ENCODE results near the gene NR3C2. TPM values are rescaled to one million over a fixed set of nuclear protein-coding genes. Genes with fewer than 3 reads are reported as not detected.

Gene NR3C2
- polyA plus RNA-seq, 3 donors, result 0.09 to 0.27 (median 0.20) TPM

DNA sequence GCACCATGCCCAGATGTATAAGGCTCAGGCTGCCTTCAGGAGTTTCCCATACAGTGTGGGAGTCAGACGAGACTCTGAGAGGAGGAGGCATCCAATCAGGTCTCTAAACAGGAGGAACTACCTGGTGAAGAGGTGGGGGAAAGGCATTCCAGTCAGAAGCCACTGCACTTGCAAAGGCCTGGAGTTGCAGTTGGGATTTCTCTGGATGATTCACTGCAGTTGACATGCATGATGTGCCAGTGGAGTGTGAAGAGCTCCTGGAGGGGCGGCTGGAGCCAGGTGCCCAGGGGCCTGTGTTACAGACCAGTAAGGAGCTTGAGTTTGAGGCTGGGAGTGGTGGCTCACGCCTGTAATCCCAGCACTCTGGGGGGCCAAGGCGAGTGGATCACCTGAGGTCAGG is 371.2 kb downstream of the NR3C2 start:
- Mint-ChIP-seq H3K27me3 (ENCODE audit: low read depth in 3 of 3) (peaks cover 0 to 2% (median 0%) of the 10 kb centered on the region in 3 donors), H3K27ac (no peak overlapping the region), H3K9me3 (peaks cover 7 to 16% (median 10%) of the 10 kb centered on the region in 7 donors), H3K4me3 (no peak overlapping the region), H3K4me1 (no peaks in the 10 kb centered on the region), H3K36me3 (peaks cover 16 to 31% of the 10 kb centered on the region in 2 donors)
- WGBS (ENCODE audit: insufficient coverage), result 91% methylated on average over 3 of the region's 4 CpGs
- Histone ChIP-seq H4K20me1 (ENCODE audit: insufficient read depth, low read length) (no peaks in the 10 kb centered on the region), H3K4me2 (replicated peaks; ENCODE audit: extremely low read depth, low read length, poor library complexity, severe bottlenecking) (no peak overlapping the region), H3K79me2 (ENCODE audit: insufficient read depth, low read length) (no peaks in the 10 kb centered on the region), H3K27ac (ENCODE audit: low read depth in 1 of 2, low read length in 2 of 2) (no peak overlapping the region), H3K27me3 (ENCODE audit: control insufficient read depth in 2 of 2, insufficient read depth in 2 of 2, low read length in 2 of 2) (no peaks in the 10 kb centered on the region), H3K9ac (ENCODE audit: insufficient read depth, low read length, poor library complexity, severe bottlenecking) (no peak overlapping the region), H3K4me1 (ENCODE audit: control insufficient read depth in 1 of 2, insufficient read depth in 2 of 2, low read length in 2 of 2) (no peaks in the 10 kb centered on the region), H3K36me3 (replicated peaks in 1 of 2; ENCODE audit: control insufficient read depth in 1 of 2, insufficient read depth in 2 of 2, low read length in 2 of 2) (peaks cover 0 to 17% of the 10 kb centered on the region in 2 donors), H3K4me3 (replicated peaks in 1 of 3; ENCODE audit: low read depth in 2 of 3, low read length in 3 of 3) (no peak overlapping the region), H3K9me3 (replicated peaks in 1 of 2; ENCODE audit: control insufficient read depth in 1 of 2, insufficient read depth in 1 of 2, low read length in 2 of 2) (peaks cover 11 to 26% of the 10 kb centered on the region in 2 donors), H2AFZ (ENCODE audit: insufficient read depth, low read depth, low read length, poor library complexity, severe bottlenecking) (no peak overlapping the region)
- intact Hi-C loops (cut with micrococcal nuclease), result no loop called here
- no peak for DNase-seq
- TF ChIP-seq CTCF (IDR thresholded peaks at IDR 0.05), result no peak

DNA sequence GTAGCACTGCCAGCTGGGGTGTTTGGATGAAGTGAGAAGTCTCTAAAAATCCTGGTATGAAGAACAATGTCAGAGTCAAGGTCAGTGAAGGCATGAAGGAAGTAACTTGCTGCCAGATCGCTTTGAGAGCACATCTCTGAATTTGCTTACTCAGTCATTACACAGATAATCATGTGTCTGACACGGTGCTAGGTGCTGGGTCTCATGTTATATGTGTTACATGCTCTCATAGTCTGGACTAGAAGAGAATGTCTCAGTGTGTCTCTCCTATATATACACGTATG is 372.4 kb downstream of the NR3C2 start:
- Mint-ChIP-seq H3K27ac (no peak overlapping the region), H3K27me3 (ENCODE audit: low read depth in 3 of 3) (peaks cover 0 to 2% (median 0%) of the 10 kb centered on the region in 3 donors), H3K9me3 (peaks cover 6 to 12% (median 9%) of the 10 kb centered on the region in 7 donors), H3K4me1 (no peaks in the 10 kb centered on the region), H3K36me3 (peaks cover 21 to 35% of the 10 kb centered on the region in 2 donors), H3K4me3 (no peak overlapping the region)
- Histone ChIP-seq H3K79me2 (ENCODE audit: insufficient read depth, low read length) (no peaks in the 10 kb centered on the region), H3K27me3 (ENCODE audit: control insufficient read depth in 2 of 2, insufficient read depth in 2 of 2, low read length in 2 of 2) (no peaks in the 10 kb centered on the region), H3K4me2 (replicated peaks; ENCODE audit: extremely low read depth, low read length, poor library complexity, severe bottlenecking) (no peak overlapping the region), H3K4me1 (ENCODE audit: control insufficient read depth in 1 of 2, insufficient read depth in 2 of 2, low read length in 2 of 2) (no peaks in the 10 kb centered on the region), H3K4me3 (replicated peaks in 1 of 3; ENCODE audit: low read depth in 2 of 3, low read length in 3 of 3) (no peak overlapping the region), H4K20me1 (ENCODE audit: insufficient read depth, low read length) (no peaks in the 10 kb centered on the region), H2AFZ (ENCODE audit: insufficient read depth, low read depth, low read length, poor library complexity, severe bottlenecking) (no peak overlapping the region), H3K27ac (ENCODE audit: low read depth in 1 of 2, low read length in 2 of 2) (no peak overlapping the region), H3K9me3 (replicated peaks in 1 of 2; ENCODE audit: control insufficient read depth in 1 of 2, insufficient read depth in 1 of 2, low read length in 2 of 2) (peaks cover 8 to 19% of the 10 kb centered on the region in 2 donors), H3K9ac (ENCODE audit: insufficient read depth, low read length, poor library complexity, severe bottlenecking) (no peak overlapping the region), H3K36me3 (replicated peaks in 1 of 2; ENCODE audit: control insufficient read depth in 1 of 2, insufficient read depth in 2 of 2, low read length in 2 of 2) (peaks cover 0 to 26% of the 10 kb centered on the region in 2 donors)
- TF ChIP-seq CTCF (IDR thresholded peaks at IDR 0.05), result no peak
- no peak for DNase-seq
- intact Hi-C loops (cut with micrococcal nuclease), result loop anchor here in 1 of 2 donors (10.0 kb wide), 1 partner anchor 375 kb away; the partner anchor contains the start of gene NR3C2
- no CpG with 5 or more reads among the region's 3 CpGs for WGBS (ENCODE audit: insufficient coverage)
